ENCODE results near the gene CDC26.

Gene CDC26

DNA sequence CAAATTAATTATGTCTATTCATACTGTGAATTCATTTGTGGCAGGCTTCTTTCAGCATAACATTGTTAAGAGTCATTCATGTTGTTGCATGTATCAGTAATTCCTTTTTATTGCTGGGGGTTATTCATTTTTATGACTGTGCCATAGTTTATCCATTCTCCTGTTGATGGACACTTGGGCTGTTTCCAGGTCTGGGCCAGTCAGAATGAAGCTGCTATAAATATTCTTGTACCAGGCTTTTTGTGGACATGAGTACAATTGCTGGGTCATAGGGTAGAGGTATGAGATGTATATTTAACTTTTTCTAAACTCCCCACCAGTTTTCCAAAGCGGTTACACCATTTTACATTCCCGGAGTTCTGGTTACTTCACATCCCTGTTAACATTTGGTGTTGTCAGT is 13.7 kb upstream of the CDC26 start:
- no peak overlapping the region for H3K9ac ChIP-seq (ENCODE audit: low read depth, low read length)
- no peaks in the 10 kb centered on the region for H3K27me3 ChIP-seq (ENCODE audit: insufficient read depth, low read length)
- H3K4me3 ChIP-seq (ENCODE audit: low read length), result no peak overlapping the region
- H3K9me3 ChIP-seq (ENCODE audit: insufficient read depth, low read depth, low read length), result no peaks in the 10 kb centered on the region
- H3K27ac ChIP-seq (ENCODE audit: low read length), result no peak overlapping the region
- peaks cover 97% of the 10 kb centered on the region for H3K36me3 ChIP-seq (ENCODE audit: insufficient read depth, low read depth, low read length)
- H3K4me1 ChIP-seq (ENCODE audit: insufficient read depth, low read length), result no peaks in the 10 kb centered on the region

GRCh38 chr9:113281356-113281755 is 6.0 kb upstream of the CDC26 start:
- Histone ChIP-seq H3K9ac (ENCODE audit: low read depth, low read length) (no peak overlapping the region), H3K4me3 (ENCODE audit: low read length) (no peak overlapping the region), H3K4me1 (ENCODE audit: insufficient read depth, low read length) (no peaks in the 10 kb centered on the region), H3K27ac (ENCODE audit: low read length) (no peak overlapping the region), H3K9me3 (ENCODE audit: insufficient read depth, low read depth, low read length) (no peaks in the 10 kb centered on the region), H3K27me3 (ENCODE audit: insufficient read depth, low read length) (no peaks in the 10 kb centered on the region), H3K36me3 (ENCODE audit: insufficient read depth, low read depth, low read length) (peaks cover 90% of the 10 kb centered on the region)

DNA sequence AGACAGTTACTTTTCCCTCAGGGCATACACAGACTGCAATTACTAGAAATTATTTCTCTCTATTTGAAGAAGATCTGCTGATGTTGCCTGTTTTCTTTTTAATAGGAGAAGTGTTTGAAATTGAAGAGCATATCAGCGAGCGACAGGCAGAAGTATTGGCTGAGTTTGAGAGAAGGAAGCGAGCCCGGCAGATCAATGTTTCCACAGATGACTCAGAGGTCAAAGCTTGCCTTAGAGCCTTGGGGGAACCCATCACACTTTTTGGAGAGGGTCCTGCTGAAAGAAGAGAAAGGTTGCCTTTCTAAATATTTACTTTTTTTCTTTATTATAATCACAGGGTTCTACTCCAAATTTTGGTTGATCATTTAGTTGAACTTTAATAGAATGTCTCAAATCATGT is 3.5 kb upstream of the CDC26 start:
- Histone ChIP-seq H3K9me3 (ENCODE audit: insufficient read depth, low read depth, low read length) (no peaks in the 10 kb centered on the region), H3K4me3 (ENCODE audit: low read length) (no peak overlapping the region), H3K27ac (ENCODE audit: low read length) (no peak overlapping the region), H3K36me3 (ENCODE audit: insufficient read depth, low read depth, low read length) (peaks cover 68% of the 10 kb centered on the region), H3K9ac (ENCODE audit: low read depth, low read length) (no peak overlapping the region), H3K4me1 (ENCODE audit: insufficient read depth, low read length) (peaks cover 3% of the 10 kb centered on the region; the same call in 1 of the 2 replicates), H3K27me3 (ENCODE audit: insufficient read depth, low read length) (no peaks in the 10 kb centered on the region)

GRCh38 chr9:113274474-113275156 is 757 bp downstream of the CDC26 start:
- no peaks in the 10 kb centered on the region for H3K27me3 ChIP-seq (ENCODE audit: insufficient read depth, low read length)
- peaks cover 63% of the 10 kb centered on the region for H3K36me3 ChIP-seq (ENCODE audit: insufficient read depth, low read depth, low read length)
- peak overlapping the region; percentile 98; the same call in 1 of the 2 replicates for H3K9ac ChIP-seq (ENCODE audit: low read depth, low read length)
- peaks cover 3% of the 10 kb centered on the region; the same call in 1 of the 2 replicates for H3K4me1 ChIP-seq (ENCODE audit: insufficient read depth, low read length)
- H3K9me3 ChIP-seq (ENCODE audit: insufficient read depth, low read depth, low read length), result no peaks in the 10 kb centered on the region
- no peak overlapping the region for H3K27ac ChIP-seq (ENCODE audit: low read length)
- peak overlapping the region; percentile 97 for H3K4me3 ChIP-seq (ENCODE audit: low read length)

DNA sequence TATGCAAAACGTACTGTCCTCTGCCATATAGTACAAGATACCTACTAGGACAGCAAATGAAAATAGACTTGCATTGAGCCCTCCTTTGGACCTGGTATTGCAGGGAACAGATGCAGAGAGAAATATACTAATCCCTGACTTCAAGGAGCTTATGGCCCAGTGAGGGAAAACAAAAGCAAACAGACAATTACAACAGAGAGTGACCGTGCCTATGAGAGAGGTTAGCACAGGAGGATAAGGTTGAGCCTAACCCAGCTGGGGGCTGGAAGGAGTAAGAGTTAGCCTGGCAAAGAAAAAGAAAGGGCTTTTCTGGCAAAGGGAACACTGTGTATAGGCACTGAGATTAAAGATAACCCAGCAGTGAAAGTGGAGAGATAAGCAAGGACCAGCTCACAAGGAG is 5.5 kb downstream of the CDC26 start:
- H3K9me3 ChIP-seq (ENCODE audit: insufficient read depth, low read depth, low read length), result no peaks in the 10 kb centered on the region
- H3K4me1 ChIP-seq (ENCODE audit: insufficient read depth, low read length), result no peaks in the 10 kb centered on the region; the same call in 1 of the 2 replicates
- no peak overlapping the region for H3K9ac ChIP-seq (ENCODE audit: low read depth, low read length)
- no peaks in the 10 kb centered on the region for H3K27me3 ChIP-seq (ENCODE audit: insufficient read depth, low read length)
- no peak overlapping the region for H3K27ac ChIP-seq (ENCODE audit: low read length)
- no peak overlapping the region for H3K4me3 ChIP-seq (ENCODE audit: low read length)
- peaks cover 55% of the 10 kb centered on the region for H3K36me3 ChIP-seq (ENCODE audit: insufficient read depth, low read depth, low read length)

DNA sequence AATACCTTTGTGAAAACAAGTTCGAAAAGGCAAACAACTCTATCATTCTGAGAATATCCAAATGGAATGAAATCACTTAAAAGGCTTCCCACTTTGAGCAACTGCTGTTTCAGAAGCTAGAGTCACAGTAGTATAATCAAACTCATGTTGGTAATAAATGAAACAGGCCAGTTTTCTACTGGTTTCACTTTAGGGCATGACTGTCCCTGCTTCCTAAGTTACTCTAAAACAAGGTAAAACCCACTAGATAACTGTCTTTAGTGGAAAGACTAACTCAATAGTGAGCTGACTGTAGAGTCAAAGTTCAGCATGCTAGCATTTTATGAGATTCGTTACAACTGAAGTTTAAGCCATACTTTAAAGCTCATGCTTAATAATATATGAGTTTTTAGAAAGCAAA is 6.0 kb downstream of the CDC26 start:
- no peak overlapping the region for H3K4me3 ChIP-seq (ENCODE audit: low read length)
- peaks cover 55% of the 10 kb centered on the region for H3K36me3 ChIP-seq (ENCODE audit: insufficient read depth, low read depth, low read length)

GRCh38 chr9:113267911-113268566 is 7.3 kb downstream of the CDC26 start:
- Histone ChIP-seq H3K27ac (ENCODE audit: low read length) (no peak overlapping the region), H3K9ac (ENCODE audit: low read depth, low read length) (no peak overlapping the region), H3K9me3 (ENCODE audit: insufficient read depth, low read depth, low read length) (no peaks in the 10 kb centered on the region), H3K4me1 (ENCODE audit: insufficient read depth, low read length) (no peaks in the 10 kb centered on the region), H3K4me3 (ENCODE audit: low read length) (no peak overlapping the region), H3K36me3 (ENCODE audit: insufficient read depth, low read depth, low read length) (peaks cover 53% of the 10 kb centered on the region), H3K27me3 (ENCODE audit: insufficient read depth, low read length) (no peaks in the 10 kb centered on the region)

More for the DNA sequence above, 6.0 kb downstream of the CDC26 start:
- no peak overlapping the region for H3K9ac ChIP-seq (ENCODE audit: low read depth, low read length)
- no peak overlapping the region for H3K27ac ChIP-seq (ENCODE audit: low read length)
- H3K4me1 ChIP-seq (ENCODE audit: insufficient read depth, low read length), result no peaks in the 10 kb centered on the region; the same call in 1 of the 2 replicates
- H3K27me3 ChIP-seq (ENCODE audit: insufficient read depth, low read length), result no peaks in the 10 kb centered on the region
- H3K9me3 ChIP-seq (ENCODE audit: insufficient read depth, low read depth, low read length), result no peaks in the 10 kb centered on the region

DNA sequence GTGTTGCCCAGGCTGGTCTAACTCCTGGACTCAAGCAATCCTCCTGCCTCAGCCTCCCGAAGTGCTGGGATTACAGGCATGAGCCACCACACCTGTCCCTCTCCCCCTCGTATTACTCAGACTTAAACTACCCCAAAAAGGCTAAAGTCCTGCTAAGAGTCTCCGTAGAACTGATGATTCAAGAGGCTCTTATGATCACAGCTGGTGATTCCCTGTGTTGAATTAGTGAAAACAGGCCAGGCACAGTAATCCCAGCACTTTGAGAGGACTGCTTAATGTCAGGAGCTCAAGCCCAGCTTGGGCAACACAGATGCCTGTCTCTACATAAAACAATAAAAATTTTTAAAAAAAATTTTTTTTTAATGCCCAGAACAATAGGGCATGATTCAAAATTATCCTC is 9.2 kb downstream of the CDC26 start:
- Histone ChIP-seq H3K4me3 (ENCODE audit: low read length) (no peak overlapping the region), H3K27ac (ENCODE audit: low read length) (no peak overlapping the region), H3K9me3 (ENCODE audit: insufficient read depth, low read depth, low read length) (no peaks in the 10 kb centered on the region), H3K9ac (ENCODE audit: low read depth, low read length) (no peak overlapping the region), H3K4me1 (ENCODE audit: insufficient read depth, low read length) (no peaks in the 10 kb centered on the region), H3K27me3 (ENCODE audit: insufficient read depth, low read length) (no peaks in the 10 kb centered on the region), H3K36me3 (ENCODE audit: insufficient read depth, low read depth, low read length) (peaks cover 47% of the 10 kb centered on the region)

DNA sequence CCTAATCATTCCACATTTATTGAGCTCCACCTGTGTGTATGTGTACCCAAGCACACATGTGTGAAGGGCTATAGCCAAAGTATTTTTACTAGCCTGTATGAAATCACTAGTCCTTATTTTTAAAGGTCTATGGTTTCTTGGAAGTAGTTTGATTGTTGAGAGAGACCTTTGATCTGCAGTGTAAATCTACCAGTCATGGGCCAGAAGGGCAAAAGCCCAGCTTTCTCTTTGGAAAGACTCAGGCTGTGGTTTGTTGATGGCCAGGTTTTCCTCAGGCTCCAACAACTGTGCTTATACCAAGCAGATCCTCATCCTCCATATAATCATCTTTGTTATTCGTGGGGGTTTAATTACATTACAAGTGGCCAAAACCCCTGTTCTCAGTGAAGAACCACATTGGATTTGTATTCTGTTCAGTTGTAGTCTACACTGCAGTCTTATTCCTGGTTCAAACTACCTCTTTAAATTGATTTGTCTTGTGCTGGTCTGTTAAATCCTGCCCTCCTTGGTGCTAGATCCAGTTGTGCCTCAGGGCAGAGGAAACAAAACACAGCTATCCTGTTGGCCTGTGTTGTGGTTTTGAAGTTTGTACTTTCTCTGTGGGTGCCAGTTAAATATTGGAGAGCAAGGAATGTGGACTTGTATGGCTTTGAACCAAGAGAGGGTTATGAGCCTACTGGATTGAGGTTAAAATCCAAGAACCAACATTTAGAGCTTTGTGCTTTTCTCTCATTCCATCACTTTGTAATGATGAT is 13.3 kb downstream of the CDC26 start:
- Histone ChIP-seq H3K27ac (ENCODE audit: low read length) (no peak overlapping the region), H3K9me3 (ENCODE audit: insufficient read depth, low read depth, low read length) (no peaks in the 10 kb centered on the region), H3K4me3 (ENCODE audit: low read length) (no peak overlapping the region), H3K36me3 (ENCODE audit: insufficient read depth, low read depth, low read length) (peaks cover 48% of the 10 kb centered on the region), H3K4me1 (ENCODE audit: insufficient read depth, low read length) (no peaks in the 10 kb centered on the region), H3K27me3 (ENCODE audit: insufficient read depth, low read length) (no peaks in the 10 kb centered on the region), H3K9ac (ENCODE audit: low read depth, low read length) (no peak overlapping the region)

GRCh38 chr9:113258282-113258681 is 17.1 kb downstream of the CDC26 start:
- no peak overlapping the region for H3K9ac ChIP-seq (ENCODE audit: low read depth, low read length)
- H3K4me1 ChIP-seq (ENCODE audit: insufficient read depth, low read length), result no peaks in the 10 kb centered on the region
- H3K27ac ChIP-seq (ENCODE audit: low read length), result no peak overlapping the region
- peaks cover 46% of the 10 kb centered on the region for H3K36me3 ChIP-seq (ENCODE audit: insufficient read depth, low read depth, low read length)
- H3K9me3 ChIP-seq (ENCODE audit: insufficient read depth, low read depth, low read length), result no peaks in the 10 kb centered on the region
- no peak overlapping the region for H3K4me3 ChIP-seq (ENCODE audit: low read length)
- H3K27me3 ChIP-seq (ENCODE audit: insufficient read depth, low read length), result no peaks in the 10 kb centered on the region

DNA sequence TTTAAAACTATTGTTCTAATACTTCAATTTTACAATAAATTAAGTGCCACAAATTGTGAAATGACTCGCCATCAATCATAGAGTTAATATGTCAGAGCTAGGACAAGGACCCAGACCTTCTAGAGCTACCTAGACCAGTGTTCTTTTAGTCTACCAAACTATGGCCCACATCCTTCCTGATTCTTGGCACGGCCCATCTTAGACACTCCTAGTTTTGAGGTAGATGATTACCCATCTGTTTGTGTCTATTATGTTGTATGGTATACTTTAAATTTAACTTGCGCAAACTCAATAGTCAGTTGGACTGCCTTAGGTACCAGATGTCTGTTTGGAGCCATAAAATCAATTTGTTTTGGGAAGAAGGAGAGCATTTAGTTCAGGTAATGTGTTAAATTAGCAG is 17.5 kb downstream of the CDC26 start:
- Histone ChIP-seq H3K27me3 (ENCODE audit: insufficient read depth, low read length) (no peaks in the 10 kb centered on the region), H3K9me3 (ENCODE audit: insufficient read depth, low read depth, low read length) (no peaks in the 10 kb centered on the region), H3K9ac (ENCODE audit: low read depth, low read length) (no peak overlapping the region), H3K4me1 (ENCODE audit: insufficient read depth, low read length) (no peaks in the 10 kb centered on the region), H3K27ac (ENCODE audit: low read length) (no peak overlapping the region), H3K4me3 (ENCODE audit: low read length) (no peak overlapping the region), H3K36me3 (ENCODE audit: insufficient read depth, low read depth, low read length) (peaks cover 46% of the 10 kb centered on the region)

- Histone ChIP-seq H3K9ac (ENCODE audit: low read depth, low read length) (no peak overlapping the region), H3K4me1 (ENCODE audit: insufficient read depth, low read length) (no peaks in the 10 kb centered on the region), H3K4me3 (ENCODE audit: low read length) (no peak overlapping the region), H3K9me3 (ENCODE audit: insufficient read depth, low read depth, low read length) (no peaks in the 10 kb centered on the region), H3K27me3 (ENCODE audit: insufficient read depth, low read length) (no peaks in the 10 kb centered on the region), H3K36me3 (ENCODE audit: insufficient read depth, low read depth, low read length) (peaks cover 28% of the 10 kb centered on the region), H3K27ac (ENCODE audit: low read length) (no peak overlapping the region)
These were observed 19.9 kb downstream of the CDC26 start for GRCh38 chr9:113255438-113255837.
